PC-9 (cell line): ENCODE data around the gene ZNF467. TPM values are rescaled to one million over a fixed set of nuclear protein-coding genes. Genes with fewer than 3 reads are reported as not detected.

Source experiments
- BruUV-seq: library from RNA; stranded (reverse); fragments of 400-500 nt; replicated peaks from 2 replicates; lab custom pipeline; 2021; lab: Mats Ljungman, UMichigan
- CTCF ChIA-PET: fragments of 300-600 bp; sonication (Branson Sonifier 250); formaldehyde crosslinking; loops from one replicate; lab custom pipeline; 2022; ENCODE audit warnings: antibody characterized with exemption; lab: Charles Lee
- POLR2A ChIA-PET: fragments of 300-600 bp; sonication (Branson Sonifier 250); formaldehyde crosslinking; loops from one replicate; lab custom pipeline; 2022; ENCODE audit warnings: antibody characterized with exemption; ENCODE audit not compliant: unreplicated experiment; lab: Charles Lee
- DNase-seq, 2 experiments: peaks; one replicate each; pipeline versions ENCODE4 v3.0.0 to v3.0.0-alpha.2; 2015 to 2022; ENCODE audit warnings: mixed read lengths in 1 of 2
- H2AFZ ChIP-seq: fragments of 200-600 bp; sonication (generic); 2 replicates; pipeline ENCODE4 v1.8.1; 2017; ENCODE audit warnings: antibody characterized with exemption
- H3F3A ChIP-seq: fragments of 200-600 bp; sonication (generic); 2 replicates; pipeline ENCODE4 v1.8.1; 2017; ENCODE audit warnings: antibody characterized with exemption, mild to moderate bottlenecking, low read depth; ENCODE audit not compliant: insufficient read depth
- H3K27ac ChIP-seq: fragments of 200-600 bp; sonication (generic); 2 replicates; pipeline ENCODE4 v1.6.1; 2016; ENCODE audit warnings: mixed run types
- H3K27me3 ChIP-seq: fragments of 200-600 bp; sonication (generic); 2 replicates; pipeline ENCODE4 v1.6.1; 2016; ENCODE audit warnings: low read depth, mixed run types; ENCODE audit not compliant: insufficient read depth
- H3K36me3 ChIP-seq: fragments of 200-600 bp; sonication (generic); 2 replicates; pipeline ENCODE4 v1.6.1; 2016; ENCODE audit warnings: low read depth, mixed run types
- H3K4me1 ChIP-seq: fragments of 200-600 bp; sonication (generic); replicated peaks from 2 replicates; pipeline ENCODE4 v1.6.1; 2016; ENCODE audit warnings: mixed run types; ENCODE audit not compliant: insufficient read depth
- H3K4me2 ChIP-seq: fragments of 200-600 bp; sonication (generic); 2 replicates; pipeline ENCODE4 v1.6.1; 2017; ENCODE audit warnings: mixed run types
- H3K4me3 ChIP-seq: fragments of 200-600 bp; sonication (generic); 2 replicates; pipeline ENCODE4 v1.6.1; 2016; ENCODE audit warnings: mixed run types
- H3K79me2 ChIP-seq: fragments of 200-600 bp; sonication (generic); 2 replicates; pipeline ENCODE4 v1.6.1; 2017; ENCODE audit warnings: low read depth, mixed run types
- H3K9me2 ChIP-seq: fragments of 200-600 bp; sonication (generic); 2 replicates; pipeline ENCODE4 v1.8.1; 2017; ENCODE audit warnings: mild to moderate bottlenecking; ENCODE audit not compliant: insufficient read depth
- H3K9me3 ChIP-seq: fragments of 200-600 bp; sonication (generic); 2 replicates; pipeline ENCODE4 v1.8.1; 2016; ENCODE audit warnings: low read depth; ENCODE audit not compliant: insufficient read depth
- H4K20me1 ChIP-seq: fragments of 200-600 bp; sonication (generic); 2 replicates; pipeline ENCODE4 v1.8.1; 2017; ENCODE audit not compliant: insufficient read depth
- EZH2 ChIP-seq: fragments of 200-600 bp; sonication (generic); IDR thresholded peaks from 2 replicates; pipeline ENCODE4 v1.8.0; 2017; ENCODE audit warnings: antibody characterized with exemption, low read depth
- intact Hi-C: fragments of 100-400 bp; cut with micrococcal nuclease; formaldehyde crosslinking; loops from one replicate; pipeline ENCODE4 v1.10.0; 2022; ENCODE audit not compliant: unreplicated experiment
- total RNA-seq: library from RNA; stranded (reverse); gene quantifications from 2 replicates; pipeline ENCODE4 v1.2.3, GENCODE V29; 2021
- TF ChIP-seq, protein P1 (sequence below): fragments of 200-600 bp; sonication (generic); conservative IDR thresholded peaks from 2 replicates; pipeline ENCODE4 v1.6.1; 2017; ENCODE audit warnings: mixed run types, antibody characterized with exemption, mild to moderate bottlenecking, moderate library complexity

Gene ZNF467
- total RNA-seq, 1 experiment from 2014 or later = 6.6 TPM

DNA sequence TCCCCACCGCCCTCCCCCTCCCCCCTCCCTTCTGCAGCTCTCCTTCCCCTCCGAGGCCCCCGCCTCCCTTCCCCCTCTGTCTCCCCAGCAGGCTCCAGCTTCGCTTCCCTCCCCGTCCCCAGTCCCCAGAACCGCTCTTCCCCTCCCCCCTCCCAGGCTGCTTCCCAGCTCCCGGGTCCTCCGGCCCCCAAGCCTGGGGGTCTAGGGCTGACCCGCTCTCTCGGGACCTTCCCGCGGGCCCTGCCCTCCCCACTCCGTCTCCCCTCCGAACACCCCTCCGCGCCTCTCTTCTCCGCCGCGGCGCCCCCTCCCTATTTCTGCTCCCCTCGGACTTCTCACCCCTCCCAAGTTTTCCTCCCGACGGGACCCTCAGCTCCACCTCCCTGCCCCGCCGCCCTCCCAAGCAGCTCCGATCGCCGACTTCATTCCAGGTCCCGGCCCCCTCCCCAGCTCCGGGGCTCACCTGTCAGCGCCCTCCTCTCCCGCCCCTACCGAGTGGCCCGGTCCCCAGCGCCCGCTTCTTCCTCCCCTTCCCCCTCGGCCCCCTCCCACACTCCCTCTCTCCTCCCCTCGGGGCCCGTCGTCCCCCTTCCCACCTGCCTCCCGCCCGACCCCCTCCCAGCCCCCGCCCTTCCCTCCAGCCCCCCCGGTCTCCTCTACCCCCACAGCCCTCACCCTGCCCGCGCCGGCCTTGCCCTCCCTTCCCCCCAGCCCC lies 990 bp downstream of the ZNF467 start:
- H3K4me3 ChIP-seq = peak overlapping the region; percentile 78
- POLR2A ChIA-PET = interaction anchor here (0.7 kb wide), 1 partner anchor 827 kb away, joined by 4 read pairs; no protein-coding TSS in a partner anchor
- H3K36me3 ChIP-seq = no peaks in the 10 kb centered on the region
- no peaks in the 10 kb centered on the region for H3K79me2 ChIP-seq
- no peak for DNase-seq
- no peak overlapping the region for H3K27ac ChIP-seq
- H3K9me2 ChIP-seq = no peaks in the 10 kb centered on the region
- intact Hi-C loops = no loop called here
- TF ChIP-seq, protein P1, sequence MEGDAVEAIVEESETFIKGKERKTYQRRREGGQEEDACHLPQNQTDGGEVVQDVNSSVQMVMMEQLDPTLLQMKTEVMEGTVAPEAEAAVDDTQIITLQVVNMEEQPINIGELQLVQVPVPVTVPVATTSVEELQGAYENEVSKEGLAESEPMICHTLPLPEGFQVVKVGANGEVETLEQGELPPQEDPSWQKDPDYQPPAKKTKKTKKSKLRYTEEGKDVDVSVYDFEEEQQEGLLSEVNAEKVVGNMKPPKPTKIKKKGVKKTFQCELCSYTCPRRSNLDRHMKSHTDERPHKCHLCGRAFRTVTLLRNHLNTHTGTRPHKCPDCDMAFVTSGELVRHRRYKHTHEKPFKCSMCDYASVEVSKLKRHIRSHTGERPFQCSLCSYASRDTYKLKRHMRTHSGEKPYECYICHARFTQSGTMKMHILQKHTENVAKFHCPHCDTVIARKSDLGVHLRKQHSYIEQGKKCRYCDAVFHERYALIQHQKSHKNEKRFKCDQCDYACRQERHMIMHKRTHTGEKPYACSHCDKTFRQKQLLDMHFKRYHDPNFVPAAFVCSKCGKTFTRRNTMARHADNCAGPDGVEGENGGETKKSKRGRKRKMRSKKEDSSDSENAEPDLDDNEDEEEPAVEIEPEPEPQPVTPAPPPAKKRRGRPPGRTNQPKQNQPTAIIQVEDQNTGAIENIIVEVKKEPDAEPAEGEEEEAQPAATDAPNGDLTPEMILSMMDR = no peak
- TF ChIP-seq EZH2 = no peak
- peaks cover 25% of the 10 kb centered on the region for H3K27me3 ChIP-seq
- H3K4me1 ChIP-seq = no peaks in the 10 kb centered on the region
- peak overlapping the region; percentile 71; the same call in 1 of the 2 replicates for H2AFZ ChIP-seq
- peak overlapping the region; percentile 98 for H3K4me2 ChIP-seq
- BruUV-seq = no TSS peak
- peaks cover 12% of the 10 kb centered on the region; the same call in 1 of the 2 replicates for H3F3A ChIP-seq
- no peaks in the 10 kb centered on the region for H3K9me3 ChIP-seq
- CTCF ChIA-PET = interaction anchor here (0.7 kb wide), 1 partner anchor 1192 kb away, joined by 3 read pairs; no protein-coding TSS in a partner anchor
- no peaks in the 10 kb centered on the region for H4K20me1 ChIP-seq

DNA sequence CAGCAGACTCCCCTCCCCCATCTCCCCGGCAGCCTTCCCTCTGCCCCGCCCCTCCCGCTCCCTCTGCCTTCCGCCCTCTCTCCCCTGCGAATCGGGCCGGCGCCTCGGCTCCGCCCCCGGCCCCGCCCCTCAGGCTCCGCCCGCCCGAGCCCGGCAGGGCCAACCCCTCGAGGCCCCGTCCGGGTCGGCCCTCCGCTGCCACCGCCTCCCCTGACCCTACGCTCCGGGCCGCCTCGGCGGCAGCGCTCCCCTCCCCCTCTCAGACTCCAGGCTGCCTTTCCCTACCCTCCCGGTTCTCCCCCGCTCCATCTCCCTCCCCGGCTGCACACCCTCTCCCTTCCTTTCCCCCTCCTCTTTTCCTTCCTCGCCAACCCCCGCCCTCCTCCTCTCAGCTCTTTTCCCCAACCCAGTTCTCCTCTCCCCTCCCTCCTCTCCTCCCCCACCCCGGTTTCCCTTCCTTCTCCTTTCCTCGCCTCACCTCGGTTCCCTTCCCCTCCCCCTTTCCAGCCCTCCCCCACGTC lies 1.6 kb downstream of the ZNF467 start:
- TF ChIP-seq, protein P1 = no peak
- no peak for TF ChIP-seq EZH2
- Histone ChIP-seq H3K79me2 (no peaks in the 10 kb centered on the region), H4K20me1 (no peaks in the 10 kb centered on the region), H3K4me1 (no peaks in the 10 kb centered on the region), H3K36me3 (no peaks in the 10 kb centered on the region), H3K4me2 (peak overlapping the region; percentile 98), H3K27ac (no peak overlapping the region), H2AFZ (peak overlapping the region; percentile 76; the same call in 1 of the 2 replicates), H3F3A (peaks cover 12% of the 10 kb centered on the region; the same call in 1 of the 2 replicates), H3K4me3 (peak overlapping the region; percentile 71; the same call in 1 of the 2 replicates), H3K27me3 (peaks cover 20% of the 10 kb centered on the region; the same call in 1 of the 2 replicates), H3K9me3 (no peaks in the 10 kb centered on the region), H3K9me2 (no peaks in the 10 kb centered on the region)
- no TSS peak for BruUV-seq
- intact Hi-C loops = no loop called here
- DNase-seq = peak; percentile 72 to 96
- CTCF ChIA-PET = interaction anchor here (0.7 kb wide), 1 partner anchor 1193 kb away, joined by 3 read pairs; no protein-coding TSS in a partner anchor
- POLR2A ChIA-PET = interaction anchor here (0.6 to 0.7 kb wide), 4 partner anchors 39 to 826 kb away, joined by 3 to 6 read pairs (median 4); no protein-coding TSS in a partner anchor

GRCh38 chr7:149770728-149771636 lies 2.4 kb downstream of the ZNF467 start:
- no peaks in the 10 kb centered on the region for H3K36me3 ChIP-seq
- no peaks in the 10 kb centered on the region for H3K79me2 ChIP-seq
- H3K9me2 ChIP-seq = no peaks in the 10 kb centered on the region
- H2AFZ ChIP-seq = no peak overlapping the region
- no peaks in the 10 kb centered on the region for H4K20me1 ChIP-seq
- POLR2A ChIA-PET = interaction anchor here (0.6 kb wide), 3 partner anchors 38 to 461 kb away, joined by 3 to 6 read pairs (median 5); no protein-coding TSS in a partner anchor
- H3K27me3 ChIP-seq = peaks cover 20% of the 10 kb centered on the region; the same call in 1 of the 2 replicates
- no TSS peak for BruUV-seq
- intact Hi-C loops = no loop called here
- H3K4me3 ChIP-seq = peak overlapping the region; percentile 71; the same call in 1 of the 2 replicates
- CTCF ChIA-PET = no interaction called here
- peaks cover 7% of the 10 kb centered on the region; the same call in 1 of the 2 replicates for H3F3A ChIP-seq
- DNase-seq = no peak
- H3K27ac ChIP-seq = no peak overlapping the region
- no peaks in the 10 kb centered on the region for H3K4me1 ChIP-seq
- no peak for TF ChIP-seq EZH2
- TF ChIP-seq, protein P1 = no peak
- H3K9me3 ChIP-seq = no peaks in the 10 kb centered on the region
- peak overlapping the region; percentile 98 for H3K4me2 ChIP-seq
